ENCODE data around the gene ADAM12. TPM values are rescaled to one million over a fixed set of nuclear protein-coding genes. Genes with fewer than 3 reads are reported as not detected.

Gene ADAM12
- polyA plus RNA-seq, 1 experiment, result 8.6 TPM

DNA sequence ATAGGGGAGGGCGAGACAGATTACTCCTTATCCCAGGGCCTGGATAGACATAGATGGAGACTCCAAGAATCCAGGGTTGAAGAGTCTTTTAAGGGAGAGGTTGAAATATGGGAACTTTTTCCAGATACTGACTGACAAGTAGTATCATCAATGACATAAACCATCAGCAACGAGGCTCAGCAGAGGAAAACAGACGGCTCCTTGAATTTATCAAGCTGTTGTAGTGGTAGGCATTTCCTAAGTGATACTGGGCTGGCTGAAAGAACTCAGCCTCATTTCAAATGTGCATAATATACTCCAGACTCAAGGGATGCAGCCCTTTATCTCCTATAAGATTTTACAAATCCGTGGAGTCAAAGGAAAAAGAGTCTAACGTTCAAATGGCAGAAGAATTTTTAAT, 341.4 kb downstream of the ADAM12 start:
- peaks cover 1% of the 10 kb centered on the region; the same call in 1 of the 2 replicates for H3K36me3 ChIP-seq (ENCODE audit: control insufficient read depth, insufficient read depth, low read length)
- no peak for DNase-seq (ENCODE audit: low read depth)
- H3K27me3 ChIP-seq (ENCODE audit: control insufficient read depth, insufficient read depth, low read length), result no peaks in the 10 kb centered on the region
- no peak overlapping the region for H3K4me3 ChIP-seq (ENCODE audit: low read depth, low read length)
- ChIA-PET CTCF (no interaction called here), POLR2A (no interaction called here)
- TF ChIP-seq, protein P1, sequence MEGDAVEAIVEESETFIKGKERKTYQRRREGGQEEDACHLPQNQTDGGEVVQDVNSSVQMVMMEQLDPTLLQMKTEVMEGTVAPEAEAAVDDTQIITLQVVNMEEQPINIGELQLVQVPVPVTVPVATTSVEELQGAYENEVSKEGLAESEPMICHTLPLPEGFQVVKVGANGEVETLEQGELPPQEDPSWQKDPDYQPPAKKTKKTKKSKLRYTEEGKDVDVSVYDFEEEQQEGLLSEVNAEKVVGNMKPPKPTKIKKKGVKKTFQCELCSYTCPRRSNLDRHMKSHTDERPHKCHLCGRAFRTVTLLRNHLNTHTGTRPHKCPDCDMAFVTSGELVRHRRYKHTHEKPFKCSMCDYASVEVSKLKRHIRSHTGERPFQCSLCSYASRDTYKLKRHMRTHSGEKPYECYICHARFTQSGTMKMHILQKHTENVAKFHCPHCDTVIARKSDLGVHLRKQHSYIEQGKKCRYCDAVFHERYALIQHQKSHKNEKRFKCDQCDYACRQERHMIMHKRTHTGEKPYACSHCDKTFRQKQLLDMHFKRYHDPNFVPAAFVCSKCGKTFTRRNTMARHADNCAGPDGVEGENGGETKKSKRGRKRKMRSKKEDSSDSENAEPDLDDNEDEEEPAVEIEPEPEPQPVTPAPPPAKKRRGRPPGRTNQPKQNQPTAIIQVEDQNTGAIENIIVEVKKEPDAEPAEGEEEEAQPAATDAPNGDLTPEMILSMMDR (IDR thresholded peaks at IDR 0.05; ENCODE audit: insufficient read depth, low read depth, low read length), result no peak

DNA sequence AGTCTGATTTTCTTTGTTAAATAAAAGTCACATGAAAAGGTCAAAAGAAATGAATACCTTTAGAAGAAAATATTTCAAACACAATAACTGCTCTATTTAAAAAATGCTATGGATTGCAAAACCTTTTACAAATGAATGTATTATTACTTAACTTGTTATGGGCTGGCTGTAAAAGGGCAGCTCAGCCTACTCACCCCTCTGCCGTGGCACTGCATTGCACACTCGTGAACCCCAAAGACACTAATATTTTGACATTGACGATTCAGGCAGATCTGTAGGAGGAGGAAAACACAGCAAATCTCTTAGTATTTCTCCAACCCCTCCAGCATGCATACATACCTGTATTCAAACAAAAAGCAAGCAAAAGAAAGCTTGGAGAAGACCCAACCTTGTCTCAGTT, 342.4 kb downstream of the ADAM12 start:
- Histone ChIP-seq H3K27me3 (ENCODE audit: control insufficient read depth, insufficient read depth, low read length) (no peaks in the 10 kb centered on the region), H3K4me3 (ENCODE audit: low read depth, low read length) (no peak overlapping the region), H3K36me3 (ENCODE audit: control insufficient read depth, insufficient read depth, low read length) (peaks cover 1% of the 10 kb centered on the region; the same call in 1 of the 2 replicates)
- TF ChIP-seq, protein P1 (IDR thresholded peaks at IDR 0.05; ENCODE audit: insufficient read depth, low read depth, low read length), result no peak
- CTCF ChIA-PET, result no interaction called here
- DNase-seq (ENCODE audit: low read depth), result no peak
- POLR2A ChIA-PET, result no interaction called here

DNA sequence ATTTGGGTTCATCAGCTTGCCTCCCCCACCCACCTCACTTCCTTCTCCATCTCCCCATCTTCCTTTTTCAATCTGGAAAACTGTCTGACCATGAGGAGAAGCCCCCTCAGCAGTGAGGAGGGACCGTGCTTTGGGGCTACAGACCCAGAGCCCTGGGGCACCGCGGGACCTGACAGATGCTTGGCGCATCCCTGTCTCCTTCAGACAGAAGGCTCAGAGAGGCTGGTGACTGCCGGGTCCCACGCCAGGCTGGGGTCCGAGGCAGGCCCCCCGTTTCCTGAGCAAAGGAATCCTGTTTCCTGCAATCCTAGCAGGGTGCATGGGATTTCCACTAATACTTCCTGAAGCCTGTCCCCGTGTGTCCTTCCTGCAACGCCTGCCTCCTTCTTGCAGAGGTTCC, 344.9 kb downstream of the ADAM12 start:
- POLR2A ChIA-PET, result no interaction called here
- Histone ChIP-seq H3K4me3 (ENCODE audit: low read depth, low read length) (no peak overlapping the region), H3K27me3 (ENCODE audit: control insufficient read depth, insufficient read depth, low read length) (no peaks in the 10 kb centered on the region), H3K36me3 (ENCODE audit: control insufficient read depth, insufficient read depth, low read length) (peaks cover 3% of the 10 kb centered on the region)
- TF ChIP-seq, protein P1 (IDR thresholded peaks at IDR 0.05; ENCODE audit: insufficient read depth, low read depth, low read length), result no peak
- CTCF ChIA-PET, result no interaction called here
- no peak for DNase-seq (ENCODE audit: low read depth)

DNA sequence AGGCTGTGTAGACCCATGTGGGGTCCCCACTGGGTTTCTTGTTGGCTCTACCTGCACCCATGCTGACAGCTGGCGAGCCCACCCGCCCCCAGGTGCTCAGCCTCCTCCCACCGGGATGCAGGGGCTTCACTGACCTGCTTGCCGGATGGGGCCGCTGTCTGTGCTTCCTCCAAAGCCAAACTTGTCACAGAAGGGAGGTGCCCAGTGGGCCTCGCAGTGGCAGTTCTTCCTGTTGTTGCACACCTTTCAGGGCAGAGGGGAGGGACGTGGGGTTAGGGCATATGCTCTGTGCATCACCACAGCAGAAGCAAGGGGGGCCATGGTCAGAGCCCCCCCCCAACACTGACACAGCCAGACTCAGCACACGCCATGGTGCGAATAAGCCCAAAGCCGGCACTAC, 345.4 kb downstream of the ADAM12 start:
- POLR2A ChIA-PET, result no interaction called here

DNA sequence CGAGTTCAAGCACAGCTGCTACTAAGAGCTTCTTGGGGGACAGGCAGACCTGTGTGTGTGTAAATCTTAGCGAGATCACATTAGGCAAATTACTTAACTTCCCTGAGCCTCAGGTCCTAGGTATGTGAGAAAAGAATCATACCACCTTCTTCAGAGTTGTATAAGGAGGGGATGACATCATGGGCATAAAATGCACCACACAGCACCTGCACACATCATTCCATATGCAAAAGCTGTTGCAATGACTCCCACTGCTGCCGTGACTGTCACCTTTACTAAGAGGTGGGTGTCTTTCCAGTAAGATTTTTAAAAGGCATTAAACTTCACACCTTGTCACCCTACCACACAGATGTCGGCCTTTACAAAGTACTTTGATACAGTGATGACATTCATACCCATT, 345.9 kb downstream of the ADAM12 start:
- ChIA-PET CTCF (no interaction called here), POLR2A (no interaction called here)
- Histone ChIP-seq H3K36me3 (ENCODE audit: control insufficient read depth, insufficient read depth, low read length) (peaks cover 4% of the 10 kb centered on the region), H3K4me3 (ENCODE audit: low read depth, low read length) (no peak overlapping the region), H3K27me3 (ENCODE audit: control insufficient read depth, insufficient read depth, low read length) (no peaks in the 10 kb centered on the region)
- DNase-seq (ENCODE audit: low read depth), result no peak
- TF ChIP-seq, protein P1 (IDR thresholded peaks at IDR 0.05; ENCODE audit: insufficient read depth, low read depth, low read length), result no peak

More for the DNA sequence above, 345.4 kb downstream of the ADAM12 start:
- H3K36me3 ChIP-seq (ENCODE audit: control insufficient read depth, insufficient read depth, low read length), result peaks cover 3% of the 10 kb centered on the region
- TF ChIP-seq, protein P1 (IDR thresholded peaks at IDR 0.05; ENCODE audit: insufficient read depth, low read depth, low read length), result no peak
- CTCF ChIA-PET, result no interaction called here
- H3K27me3 ChIP-seq (ENCODE audit: control insufficient read depth, insufficient read depth, low read length), result no peaks in the 10 kb centered on the region
- no peak overlapping the region for H3K4me3 ChIP-seq (ENCODE audit: low read depth, low read length)
- DNase-seq (ENCODE audit: low read depth), result no peak
